Activated B cell treated with CpG ODN at 0.5 μM for 24 hours (primary cell): ENCODE measurements around the gene TOMM40L. TPM values are rescaled to one million over a fixed set of nuclear protein-coding genes. Genes with fewer than 3 reads are reported as not detected.
A peak's percentile ranks its signal among the peaks of the same experiment; 100 is the strongest.

Experiments
- ATAC-seq: fragments of 200-7000 bp; cut with Tn5 transposase; one replicate; pipeline ENCODE4 v1.10.0; 2021; ENCODE audit warnings: low read depth, mild to moderate bottlenecking, moderate library complexity
- CTCF ChIA-PET: fragments of 350-600 bp; sonication (Branson Sonifier 250); formaldehyde crosslinking; loops from one replicate; lab custom pipeline; 2021; ENCODE audit warnings: antibody characterized with exemption; lab: Charles Lee
- POLR2A ChIA-PET: fragments of 350-600 bp; sonication (Branson Sonifier 250); formaldehyde crosslinking; loops from one replicate; lab custom pipeline; 2021; ENCODE audit warnings: antibody characterized with exemption; lab: Charles Lee
- DNase-seq: peaks from one replicate; pipeline ENCODE4 v3.0.0; 2022
- H3K27ac Mint-ChIP-seq: one replicate; pipeline ENCODE4 v1.8.0; 2020; ENCODE audit warnings: mixed read lengths
- H3K27me3 Mint-ChIP-seq: one replicate; pipeline ENCODE4 v1.8.0; 2021; ENCODE audit warnings: mixed read lengths
- H3K36me3 Mint-ChIP-seq: one replicate; pipeline ENCODE4 v1.8.0; 2021; ENCODE audit warnings: low read depth, mixed read lengths
- H3K4me1 Mint-ChIP-seq: one replicate; pipeline ENCODE4 v1.8.0; 2021; ENCODE audit warnings: mixed read lengths
- H3K4me3 Mint-ChIP-seq: one replicate; pipeline ENCODE4 v1.8.0; 2020; ENCODE audit warnings: mild to moderate bottlenecking, mixed read lengths
- H3K9me3 Mint-ChIP-seq: one replicate; pipeline ENCODE4 v1.8.0; 2020; ENCODE audit warnings: mixed read lengths
- intact Hi-C: fragments of 100-400 bp; cut with micrococcal nuclease; formaldehyde crosslinking; loops from one replicate; pipeline ENCODE4 v1.15.1; 2024
- total RNA-seq: library from RNA; stranded (reverse); gene quantifications from 2 replicates; pipeline ENCODE4 v1.2.3, GENCODE V29; 2022
- TF ChIP-seq, protein P1 (sequence below): fragments of 200-600 bp; IDR thresholded peaks from one replicate; pipeline ENCODE4 v1.8.0; 2022; ENCODE audit warnings: antibody characterized with exemption, mild to moderate bottlenecking

TOMM40L gene
- total RNA-seq, 1 donor from 2014 or later: 11.7 TPM

GRCh38 chr1:161214369-161214768, 11.5 kb upstream of the TOMM40L start:
- H3K36me3 Mint-ChIP-seq: peaks cover 57% of the 10 kb centered on the region
- TF ChIP-seq, protein P1, sequence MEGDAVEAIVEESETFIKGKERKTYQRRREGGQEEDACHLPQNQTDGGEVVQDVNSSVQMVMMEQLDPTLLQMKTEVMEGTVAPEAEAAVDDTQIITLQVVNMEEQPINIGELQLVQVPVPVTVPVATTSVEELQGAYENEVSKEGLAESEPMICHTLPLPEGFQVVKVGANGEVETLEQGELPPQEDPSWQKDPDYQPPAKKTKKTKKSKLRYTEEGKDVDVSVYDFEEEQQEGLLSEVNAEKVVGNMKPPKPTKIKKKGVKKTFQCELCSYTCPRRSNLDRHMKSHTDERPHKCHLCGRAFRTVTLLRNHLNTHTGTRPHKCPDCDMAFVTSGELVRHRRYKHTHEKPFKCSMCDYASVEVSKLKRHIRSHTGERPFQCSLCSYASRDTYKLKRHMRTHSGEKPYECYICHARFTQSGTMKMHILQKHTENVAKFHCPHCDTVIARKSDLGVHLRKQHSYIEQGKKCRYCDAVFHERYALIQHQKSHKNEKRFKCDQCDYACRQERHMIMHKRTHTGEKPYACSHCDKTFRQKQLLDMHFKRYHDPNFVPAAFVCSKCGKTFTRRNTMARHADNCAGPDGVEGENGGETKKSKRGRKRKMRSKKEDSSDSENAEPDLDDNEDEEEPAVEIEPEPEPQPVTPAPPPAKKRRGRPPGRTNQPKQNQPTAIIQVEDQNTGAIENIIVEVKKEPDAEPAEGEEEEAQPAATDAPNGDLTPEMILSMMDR: no peak
- peaks cover 2% of the 10 kb centered on the region for H3K27me3 Mint-ChIP-seq
- peaks cover 25% of the 10 kb centered on the region for H3K4me1 Mint-ChIP-seq
- intact Hi-C loops: no loop called here
- ATAC-seq (no peak), DNase-seq (no peak)
- no peak overlapping the region for H3K4me3 Mint-ChIP-seq
- H3K27ac Mint-ChIP-seq: no peak overlapping the region
- POLR2A ChIA-PET: no interaction called here
- H3K9me3 Mint-ChIP-seq: no peaks in the 10 kb centered on the region
- CTCF ChIA-PET: no interaction called here

- CTCF ChIA-PET: interaction anchor here (0.9 to 1.0 kb wide), 2 partner anchors 11 to 23 kb away, joined by 3 read pairs; partner anchors contain the start of gene TOMM40L
- intact Hi-C loops: no loop called here
- Mint-ChIP-seq H3K4me1 (peaks cover 23% of the 10 kb centered on the region), H3K27ac (no peak within 1 kb of the TSS), H3K36me3 (peaks cover 50% of the 10 kb centered on the region), H3K9me3 (no peaks in the 10 kb centered on the region), H3K4me3 (no peak within 1 kb of the TSS), H3K27me3 (peaks cover 8% of the 10 kb centered on the region)
- DNase-seq (no peak), ATAC-seq (no peak)
- POLR2A ChIA-PET: no interaction called here
- TF ChIP-seq, protein P1: no peak
Observed at GRCh38 chr1:161215076-161215475, 10.8 kb upstream of the TOMM40L start, which contains the start of gene FCER1G. TSS of gene FCER1G (plus strand) at chr1:161215295. CDS start at chr1:161215322, 27 bp downstream.

DNA sequence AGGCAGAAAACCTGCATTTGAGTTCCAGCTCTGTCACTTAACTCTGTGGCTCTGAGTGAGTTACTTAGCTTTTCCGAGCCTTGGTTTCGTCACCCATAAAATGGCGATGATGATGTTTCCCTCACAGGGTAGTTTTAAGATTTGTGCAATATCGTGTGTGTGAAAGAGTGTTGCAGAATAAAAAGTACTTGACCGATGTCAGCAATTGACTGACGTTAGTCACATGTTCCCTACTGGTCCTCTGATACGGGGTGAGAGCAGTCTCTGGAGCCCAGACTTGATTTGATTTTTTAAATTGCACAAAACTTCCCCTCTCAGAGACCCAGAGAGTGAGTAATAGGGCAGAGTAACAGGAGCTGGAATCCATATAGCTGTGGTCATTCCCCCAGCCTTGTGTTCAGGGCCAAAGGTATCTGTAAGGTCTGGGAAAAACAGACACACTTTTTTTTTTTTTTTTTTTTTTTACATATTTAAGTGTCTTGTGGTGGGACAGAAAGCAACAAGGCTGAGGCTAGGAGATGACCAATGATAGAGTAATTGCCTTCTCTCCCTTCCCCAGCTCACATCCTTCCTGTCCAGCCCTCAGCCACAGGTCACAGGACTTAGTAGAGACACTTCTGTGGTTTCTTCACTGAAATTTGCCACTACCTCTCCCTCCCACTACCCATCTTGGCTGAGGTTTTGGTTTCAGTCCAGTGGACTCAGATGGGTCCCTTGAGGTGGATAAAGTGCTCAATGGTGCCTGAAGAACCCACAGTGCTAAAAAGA, 8.7 kb upstream of the TOMM40L start:
- TF ChIP-seq, protein P1: no peak
- ChIA-PET POLR2A (interaction anchor here (0.7 to 1.6 kb wide), 3 partner anchors 8 to 24 kb away, joined by 4 to 9 read pairs (median 4); partner anchors contain the start of gene NDUFS2), CTCF (interaction anchor here (1.0 to 1.4 kb wide), 2 partner anchors 15 to 51 kb away, joined by 3 to 4 read pairs; partner anchors contain the start of genes NDUFS2 and PPOX)
- peaks cover 22% of the 10 kb centered on the region for H3K4me1 Mint-ChIP-seq
- H3K36me3 Mint-ChIP-seq: peaks cover 29% of the 10 kb centered on the region
- no peak overlapping the region for H3K27ac Mint-ChIP-seq
- DNase-seq (no peak), ATAC-seq (peak; percentile 87)
- peaks cover 20% of the 10 kb centered on the region for H3K27me3 Mint-ChIP-seq
- intact Hi-C loops: no loop called here
- no peaks in the 10 kb centered on the region for H3K9me3 Mint-ChIP-seq
- H3K4me3 Mint-ChIP-seq: no peak overlapping the region

DNA sequence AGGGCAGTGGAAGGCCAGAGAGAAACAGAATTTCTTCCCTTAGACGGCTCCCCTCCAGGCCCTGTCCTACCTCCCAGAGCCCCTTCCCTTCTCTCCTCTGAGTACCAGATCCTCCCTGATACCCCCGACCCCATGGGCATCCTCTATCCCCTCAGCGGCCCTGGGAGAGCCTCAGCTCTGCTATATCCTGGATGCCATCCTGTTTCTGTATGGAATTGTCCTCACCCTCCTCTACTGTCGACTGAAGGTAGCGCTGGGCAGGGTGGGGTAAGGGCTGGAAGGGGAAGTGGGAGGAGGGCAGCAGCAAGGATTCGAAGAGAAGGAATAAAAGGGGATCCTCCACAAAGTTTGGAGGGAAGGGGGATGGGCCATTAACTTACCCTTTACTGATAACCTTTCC, 8.0 kb upstream of the TOMM40L start:
- no peak overlapping the region for H3K27ac Mint-ChIP-seq
- CTCF ChIA-PET: no interaction called here
- no peaks in the 10 kb centered on the region for H3K9me3 Mint-ChIP-seq
- no peak overlapping the region for H3K4me3 Mint-ChIP-seq
- H3K4me1 Mint-ChIP-seq: peaks cover 22% of the 10 kb centered on the region
- TF ChIP-seq, protein P1: no peak
- DNase-seq (no peak), ATAC-seq (no peak)
- peaks cover 26% of the 10 kb centered on the region for H3K27me3 Mint-ChIP-seq
- H3K36me3 Mint-ChIP-seq: peaks cover 23% of the 10 kb centered on the region
- POLR2A ChIA-PET: interaction anchor here (1.2 kb wide), 1 partner anchor 9 kb away, joined by 4 read pairs; no protein-coding TSS in a partner anchor
- intact Hi-C loops: no loop called here
